PFSK-1 (cell line): ENCODE data around the gene UTP18.

Source experiments
- POLR2AphosphoS5 ChIP-seq: IDR thresholded peaks from 2 replicates; pipeline ENCODE4 v1.6.1; 2012; ENCODE audit warnings: low read depth, mild to moderate bottlenecking, control low read depth, low read length, moderate library complexity
- REST ChIP-seq, 2 experiments: IDR thresholded peaks; 2 replicates each; pipeline versions ENCODE4 v1.6.1 to v1.8.0; 2011 to 2012; ENCODE audit warnings: low read depth in 2 of 2, low read length in 2 of 2, control low read depth in 1 of 2, inconsistent platforms in 1 of 2, mild to moderate bottlenecking in 1 of 2, moderate library complexity in 1 of 2; ENCODE audit not compliant: insufficient read depth in 1 of 2
- SIN3A ChIP-seq: IDR thresholded peaks from 2 replicates; pipeline ENCODE4 v1.6.1; 2012; ENCODE audit warnings: mild to moderate bottlenecking, low read length, moderate library complexity, borderline replicate concordance; ENCODE audit not compliant: insufficient read depth
- TAF1 ChIP-seq: IDR thresholded peaks from 2 replicates; pipeline ENCODE4 v1.6.1; 2012; ENCODE audit warnings: low read length, control low read depth, borderline replicate concordance; ENCODE audit not compliant: insufficient read depth

DNA sequence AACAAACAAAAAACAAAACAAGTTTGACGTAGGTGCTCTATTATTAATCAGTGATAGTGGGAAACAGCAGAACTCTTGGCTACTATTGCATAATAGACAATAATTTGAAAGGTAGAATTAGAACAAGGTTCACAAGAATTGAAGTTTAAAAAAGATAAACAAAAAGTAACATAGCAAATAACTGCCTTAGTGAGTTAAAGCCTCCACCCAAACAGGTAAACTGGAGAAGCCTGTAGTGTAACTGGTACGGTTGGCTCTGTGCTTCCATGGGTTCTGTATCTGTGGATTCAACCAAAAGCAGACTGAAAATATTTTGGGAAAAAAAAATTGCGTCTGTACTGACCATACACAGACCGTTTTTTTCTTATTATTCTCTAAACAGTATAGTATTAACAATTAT is 39.0 kb upstream of the UTP18 start:
- TF ChIP-seq POLR2AphosphoS5: no peak
- no peak for TF ChIP-seq TAF1
- no peak for TF ChIP-seq REST (IDR thresholded peaks at IDR 0.05; ENCODE audit: insufficient read depth in 1 of 2, low read depth in 2 of 2, low read length in 2 of 2)
- TF ChIP-seq SIN3A: no peak
